CD4-positive, alpha-beta T cell treated with Interleukin-17A for 4 hours (primary cell): ENCODE measurements around the gene RNLS.
"Not testable (repeated sequence)": the region's sequence is repeated elsewhere in the genome, so short reads cannot be mapped to it uniquely, and the experiment has no call there.

Experiments
- DNase-seq: peaks from one replicate; pipeline ENCODE4 v3.0.0-alpha.2; 2020; ENCODE audit warnings: mixed read lengths

RNLS gene

GRCh38 chr10:88515235-88515634 lies 67.9 kb downstream of the RNLS start:
- DNase-seq, result no peak

GRCh38 chr10:88512599-88512998 lies 70.5 kb downstream of the RNLS start:
- no peak for DNase-seq

GRCh38 chr10:88508796-88509195 lies 74.3 kb downstream of the RNLS start:
- no peak for DNase-seq

DNA sequence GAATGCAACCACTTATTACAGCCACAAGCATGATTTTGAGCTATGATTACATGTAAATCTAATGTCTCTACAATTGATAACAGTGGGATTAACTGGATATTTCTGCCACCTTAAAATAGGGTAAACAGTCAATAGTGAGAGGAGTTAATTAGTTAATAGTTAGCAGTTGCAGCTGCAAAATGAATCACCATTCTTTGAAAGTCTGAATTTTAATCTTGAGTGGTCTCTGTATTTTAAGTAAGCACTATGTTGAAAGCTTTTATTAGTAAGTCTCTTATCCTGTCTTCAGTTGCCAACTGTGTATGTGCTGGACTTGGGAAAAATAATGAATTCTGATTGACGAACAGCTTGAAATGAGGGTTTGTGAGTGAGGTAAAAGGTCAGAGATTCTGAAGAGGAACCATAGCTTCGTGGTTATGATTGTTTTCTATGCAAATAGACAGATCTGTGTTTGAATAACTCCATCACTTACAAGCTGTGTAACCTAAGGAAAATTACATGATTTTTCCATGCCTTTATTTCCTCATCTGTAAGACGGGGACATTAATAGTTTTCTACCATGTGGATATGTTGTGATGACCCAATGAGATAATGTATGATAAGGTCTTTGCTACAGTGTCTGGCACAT lies 75.2 kb downstream of the RNLS start:
- no peak for DNase-seq

- DNase-seq, result no peak
Measured at GRCh38 chr10:88507404-88507803, 75.7 kb downstream of the RNLS start.

- DNase-seq, result no peak
Measured at GRCh38 chr10:88505680-88506215, 77.4 kb downstream of the RNLS start.

GRCh38 chr10:88505265-88505664 lies 77.9 kb downstream of the RNLS start:
- no peak for DNase-seq

DNA sequence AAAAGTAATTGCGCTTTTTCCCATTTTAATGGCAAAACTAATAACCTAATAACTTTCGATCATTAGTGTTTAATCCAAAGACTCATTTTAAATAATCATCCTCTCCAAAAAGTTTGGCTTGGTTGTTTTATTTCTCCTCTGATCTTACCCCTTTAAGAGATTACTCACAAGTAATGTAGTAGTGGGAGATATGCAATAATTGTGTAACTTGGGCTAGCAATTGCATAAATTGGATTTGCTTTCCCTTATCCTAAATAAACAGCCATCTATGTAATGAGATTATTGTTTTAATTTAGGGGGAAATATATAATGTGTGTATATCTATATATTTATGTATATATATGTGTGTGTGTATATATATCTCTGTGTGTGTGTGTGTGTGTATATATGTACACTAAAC lies 82.5 kb downstream of the RNLS start:
- no peak for DNase-seq

DNA sequence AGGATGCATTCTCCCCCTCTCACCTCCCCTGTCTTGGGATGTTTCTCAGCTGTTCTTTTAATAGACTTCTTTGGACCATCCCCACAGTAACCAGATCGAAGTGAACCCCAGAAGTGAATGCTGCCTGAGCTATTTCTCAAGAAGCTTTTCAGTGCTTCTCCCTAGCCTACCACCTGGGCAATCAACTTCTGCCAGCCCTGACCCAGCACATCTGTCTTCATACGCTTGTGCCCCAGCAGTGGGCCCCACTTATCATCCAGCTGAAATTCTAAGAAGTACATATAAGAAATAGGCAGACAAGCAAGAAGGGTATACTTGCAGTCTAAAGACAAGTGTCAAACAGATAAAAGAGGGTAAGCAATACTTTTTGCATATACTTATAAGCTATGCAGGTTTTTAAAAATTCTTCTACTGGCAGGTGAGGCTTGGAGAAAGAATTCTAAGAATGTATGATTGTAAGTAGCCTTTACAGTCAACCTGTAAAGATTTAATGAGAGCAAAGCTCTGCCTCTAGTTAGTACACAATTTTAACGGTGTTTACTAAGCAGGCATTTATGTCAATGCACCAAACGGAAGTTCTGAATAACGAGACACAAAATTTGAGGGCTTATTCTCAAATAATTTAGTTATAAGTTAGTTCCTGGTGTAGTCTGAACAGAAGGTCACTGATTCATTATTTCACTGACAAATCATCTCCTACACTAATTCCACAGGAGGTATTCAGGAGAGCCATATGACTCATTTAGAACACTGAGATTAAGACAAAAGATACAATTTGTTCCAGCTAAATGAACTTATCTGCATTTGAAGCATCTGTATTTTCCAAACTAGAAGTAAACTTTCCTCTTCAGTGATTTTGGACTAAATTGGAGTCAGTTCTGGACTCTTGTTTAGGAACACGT lies 83.3 kb downstream of the RNLS start:
- DNase-seq, result no peak

- no peak for DNase-seq
Measured at GRCh38 chr10:88497913-88498312, 85.2 kb downstream of the RNLS start.

DNA sequence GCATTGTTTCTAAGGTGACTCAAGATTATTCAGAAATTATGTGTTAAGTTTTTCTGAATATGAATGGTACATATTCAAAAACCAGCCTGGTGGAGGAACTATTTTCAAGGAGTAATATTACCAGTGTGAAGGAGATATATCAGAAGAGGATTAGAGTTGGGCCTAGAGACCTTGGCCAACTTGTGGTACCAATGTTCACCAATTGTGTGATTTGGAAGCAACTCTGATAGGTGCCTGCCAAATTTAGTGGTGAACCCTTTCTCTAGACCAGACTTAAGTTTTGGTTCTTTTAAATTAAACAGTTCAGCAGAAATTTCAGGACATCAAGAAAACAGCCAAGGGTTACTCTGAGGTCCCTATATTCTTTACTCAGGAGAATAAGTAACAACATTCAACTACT lies 88.6 kb downstream of the RNLS start:
- DNase-seq, result no peak

GRCh38 chr10:88493691-88494483 lies 89.2 kb downstream of the RNLS start:
- no peak for DNase-seq

DNA sequence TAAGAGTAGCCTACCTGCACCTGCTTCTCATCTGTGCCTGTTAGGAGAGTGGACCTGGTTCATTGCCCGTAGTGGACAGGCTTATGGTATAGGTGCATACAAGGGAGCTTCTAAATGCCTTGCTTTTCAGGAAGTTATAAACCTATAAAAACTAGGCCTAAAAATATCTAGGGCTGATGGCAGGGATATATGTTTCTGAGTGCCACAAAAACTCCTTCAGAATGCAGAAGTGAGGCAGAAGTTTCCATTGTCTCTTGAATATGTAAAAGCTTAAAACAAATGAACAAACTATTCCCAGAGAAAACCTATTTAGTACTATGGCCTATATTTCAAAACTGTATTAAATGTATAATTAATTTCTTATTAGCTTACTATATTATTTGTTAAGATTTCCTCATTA lies 91.8 kb downstream of the RNLS start:
- DNase-seq, result no peak

- DNase-seq, result no peak
Measured at GRCh38 chr10:88490231-88490980, 92.7 kb downstream of the RNLS start.

GRCh38 chr10:88489107-88489506 lies 94.0 kb downstream of the RNLS start:
- no peak for DNase-seq

DNA sequence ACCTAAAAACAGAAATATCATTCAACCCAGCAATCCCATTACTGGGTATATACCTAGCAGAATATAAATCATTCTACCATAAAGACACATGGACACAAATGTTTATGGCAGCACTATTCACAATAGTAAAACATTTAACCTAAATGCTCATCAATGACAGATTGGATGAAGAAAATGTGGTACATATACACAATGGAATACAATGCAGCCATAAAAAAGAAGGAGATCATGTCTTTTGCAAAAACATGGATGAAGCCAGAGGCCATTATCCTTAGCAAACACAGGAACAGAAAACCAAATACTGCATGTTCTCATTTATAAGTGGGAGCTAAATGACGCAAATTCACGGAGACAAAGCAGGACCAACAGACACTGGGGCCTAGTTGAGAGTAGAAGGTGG lies 96.3 kb downstream of the RNLS start:
- not testable (repeated sequence) for DNase-seq

DNA sequence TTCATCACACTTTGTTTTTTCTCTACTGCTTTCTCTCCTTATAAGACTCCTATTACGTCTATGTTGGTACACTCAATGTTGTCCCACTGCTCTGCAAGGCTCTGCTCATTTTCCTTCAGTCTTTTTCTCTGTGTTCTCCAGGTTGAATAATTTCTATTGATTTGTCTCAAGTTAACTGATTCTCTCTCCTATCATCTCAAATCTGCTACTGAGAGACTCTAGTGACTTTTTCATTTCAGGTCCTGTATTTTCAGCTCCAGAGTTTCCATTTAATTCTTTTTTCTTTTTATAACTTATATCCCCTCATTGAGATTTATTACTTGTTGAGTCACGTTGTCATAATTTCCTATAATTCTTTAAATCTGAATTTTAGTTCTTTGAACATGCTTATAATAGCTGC lies 100.9 kb downstream of the RNLS start:
- no peak for DNase-seq

DNA sequence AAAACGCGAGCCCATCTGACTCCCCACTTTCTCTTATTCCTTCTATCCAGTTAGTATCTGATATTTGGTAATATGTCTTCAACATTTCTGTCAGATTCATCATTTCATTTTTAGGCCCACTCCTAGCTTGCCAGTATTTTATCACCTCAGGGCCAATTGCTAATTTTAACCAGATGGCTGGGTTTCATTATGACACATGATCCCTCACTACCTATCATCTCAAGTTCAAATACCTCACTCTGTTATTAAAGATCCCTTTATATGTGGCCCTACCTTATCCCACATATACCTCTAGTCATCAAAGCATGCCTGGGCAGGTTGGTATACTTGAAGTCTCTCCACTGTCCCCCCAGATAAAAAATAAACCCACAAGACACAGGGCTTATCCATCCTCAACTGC lies 104.9 kb downstream of the RNLS start:
- no peak for DNase-seq

DNA sequence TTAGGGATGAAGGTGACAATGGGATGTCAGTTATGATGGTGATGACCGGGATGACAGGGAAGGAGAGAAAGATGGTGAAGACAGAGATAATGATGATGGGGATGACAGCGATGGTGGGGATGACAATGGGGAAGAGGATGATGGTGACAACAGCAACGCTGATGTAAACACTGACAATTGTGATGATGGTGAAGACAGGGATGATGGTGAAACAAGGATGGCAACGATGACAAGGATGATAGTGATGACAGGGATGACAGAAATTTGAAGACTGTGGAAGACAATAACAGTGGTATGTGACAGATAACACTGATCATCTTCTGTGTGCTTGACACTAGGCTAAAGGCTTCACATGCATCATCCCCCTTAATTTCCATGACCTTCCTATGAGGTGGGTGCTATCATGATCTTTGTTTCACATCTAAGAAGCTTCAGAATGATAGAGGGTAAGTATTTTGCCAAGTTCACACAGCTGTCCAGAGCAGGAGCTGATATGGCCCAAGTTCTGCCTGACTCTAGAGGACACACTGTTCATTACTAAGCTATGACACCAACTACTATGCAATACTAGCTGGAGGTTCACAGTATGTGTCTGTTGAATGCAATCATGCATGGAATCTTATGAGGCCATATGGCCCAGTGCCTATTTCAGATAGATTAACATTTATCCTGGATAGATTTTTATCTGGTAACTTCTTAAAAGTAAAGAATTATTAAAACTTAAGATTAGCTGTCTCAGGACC lies 105.6 kb downstream of the RNLS start:
- DNase-seq, result no peak

- no peak for DNase-seq
Measured at GRCh38 chr10:88474884-88475844, 108.0 kb downstream of the RNLS start.
